Measurements from ENCODE around the gene NXF1. TPM values are rescaled to one million over a fixed set of nuclear protein-coding genes. Genes with fewer than 3 reads are reported as not detected.

The NXF1 gene
- total and polyA plus RNA-seq, 10 of the 15 experiments (the other 5 are each of a cell fraction or from before 2014, with no cell fraction given), result 20.7 to 84.9 (median 40.6) TPM

GRCh38 chr11:62787005-62787759 is 18.1 kb downstream of the NXF1 start, which contains the start of gene TMEM179B (continued):
- no peak; the same call in 1 of the 2 replicates for TF ChIP-seq ATF2 (IDR thresholded peaks at IDR 0.05; ENCODE audit: low read length)
- no peak for TF ChIP-seq EGR1 (IDR thresholded peaks at IDR 0.05; ENCODE audit: borderline replicate concordance in 1 of 2, low read depth in 2 of 2, low read length in 2 of 2)
- TF ChIP-seq DPF2 (IDR thresholded peaks at IDR 0.05), result peak; percentile 73
- no peak for TF ChIP-seq SREBF1 (IDR thresholded peaks at IDR 0.05; ENCODE audit: low read length)
- no peak for TF ChIP-seq KDM1A (IDR thresholded peaks at IDR 0.05; ENCODE audit: borderline replicate concordance)
- peak; percentile 91 for TF ChIP-seq TAF1 (IDR thresholded peaks at IDR 0.05; ENCODE audit: borderline replicate concordance, low read depth, low read length)
- TF ChIP-seq E4F1 (IDR thresholded peaks at IDR 0.05; ENCODE audit: borderline replicate concordance, partially characterized antibody), result peak; percentile 61
- TF ChIP-seq FOXM1 (IDR thresholded peaks at IDR 0.05; ENCODE audit: low read depth, low read length), result peak; percentile 70; the same call in 1 of the 2 replicates
- no peak for TF ChIP-seq ETV6 (conservative IDR thresholded peaks at IDR 0.05 in 1 of 2, IDR thresholded peaks at IDR 0.05 in 1 of 2; ENCODE audit: borderline replicate concordance in 1 of 2, low read depth in 1 of 2)
- no peak for TF ChIP-seq E2F8 (IDR thresholded peaks at IDR 0.05; ENCODE audit: low read depth, partially characterized antibody)
- TF ChIP-seq SP1 (IDR thresholded peaks at IDR 0.05; ENCODE audit: low read depth, low read length), result peak; percentile 64
- TF ChIP-seq MLLT1 (IDR thresholded peaks at IDR 0.05), result no peak
- peak; percentile 25; the same call in 1 of the 2 replicates for TF ChIP-seq NR2C1 (IDR thresholded peaks at IDR 0.05)
- TF ChIP-seq NFXL1 (IDR thresholded peaks at IDR 0.05; ENCODE audit: borderline replicate concordance), result no peak
- TF ChIP-seq SMAD5 (IDR thresholded peaks at IDR 0.05; ENCODE audit: low read depth), result peak; percentile 88
- no peak for TF ChIP-seq HDGF (IDR thresholded peaks at IDR 0.05)
- no peak for TF ChIP-seq USF1 (IDR thresholded peaks at IDR 0.05; ENCODE audit: borderline replicate concordance, extremely low read length, insufficient read depth, low read depth, low read length)
- no peak for TF ChIP-seq HDAC2 (IDR thresholded peaks at IDR 0.05)
- TF ChIP-seq ZNF24 (IDR thresholded peaks at IDR 0.05), result no peak
- no peak for TF ChIP-seq EP300 (IDR thresholded peaks at IDR 0.05; ENCODE audit: borderline replicate concordance in 1 of 2, control insufficient read depth in 1 of 2, low read depth in 2 of 2, low read length in 2 of 2)
